Left ventricle myocardium inferior (tissue), 1 donor: ENCODE results near the gene PTPRM. TPM values are rescaled to one million over a fixed set of nuclear protein-coding genes. Genes with fewer than 3 reads are reported as not detected.

Experiments used
- DNase-seq: peaks from one replicate; pipeline ENCODE4 v3.0.0-alpha.2; 2020
- H3K27ac ChIP-seq: fragments of 200-600 bp; replicated peaks from 2 replicates; pipeline ENCODE4 v1.8.0; 2021
- H3K27me3 ChIP-seq: fragments of 200-600 bp; 2 replicates; pipeline ENCODE4 v1.8.0; 2021; ENCODE audit warnings: low read depth
- H3K36me3 ChIP-seq: fragments of 200-600 bp; 2 replicates; pipeline ENCODE4 v1.8.0; 2021
- H3K4me1 ChIP-seq: fragments of 200-600 bp; 2 replicates; pipeline ENCODE4 v1.8.0; 2021
- H3K4me3 ChIP-seq: fragments of 200-600 bp; 2 replicates; pipeline ENCODE4 v1.8.0; 2021; ENCODE audit warnings: mild to moderate bottlenecking, moderate library complexity
- H3K9me3 ChIP-seq: fragments of 200-600 bp; replicated peaks from 2 replicates; pipeline ENCODE4 v1.8.0; 2021
- intact Hi-C: fragments of 100-400 bp; cut with micrococcal nuclease; formaldehyde crosslinking; loops from one replicate; pipeline ENCODE4 v1.11.0; 2022
- total RNA-seq: library from RNA; stranded (reverse); fragmentation: NEBNext Ultra II Directional; extraction: Animal tissue kit (Norgen Biotek cat#: 25700); gene quantifications from one replicate; pipeline ENCODE4 v1.2.1, GENCODE V29; 2021
- TF ChIP-seq, protein P1 (sequence below): fragments of 200-600 bp; IDR thresholded peaks from 2 replicates; pipeline ENCODE4 v1.8.0; 2021; ENCODE audit warnings: antibody characterized with exemption, mild to moderate bottlenecking, borderline replicate concordance
- donor health status: DM: no; HTN: yes; CAD: no; lungs with severe emphysema.

The PTPRM gene
- total RNA-seq, 1 donor from 2014 or later = 132 TPM

DNA sequence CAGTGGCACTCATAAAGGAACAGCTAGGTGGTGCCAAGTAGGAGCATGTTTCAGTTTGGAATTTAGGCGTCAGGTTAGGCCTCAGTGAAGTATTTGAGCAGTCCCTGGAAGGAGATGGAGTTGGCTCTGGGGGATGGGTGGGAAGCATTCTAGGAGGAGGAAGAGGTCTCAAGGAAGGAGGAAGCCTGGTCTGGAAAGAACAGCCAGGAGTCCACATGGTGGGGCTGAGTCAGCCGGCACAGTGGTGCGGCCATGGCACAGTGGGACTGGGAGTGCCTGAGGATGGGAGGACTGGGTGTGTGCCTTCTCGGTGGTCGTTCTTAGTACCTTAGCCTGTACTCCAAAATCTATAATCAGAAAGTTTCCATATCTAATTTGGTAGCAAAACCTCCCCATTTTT is 373.3 kb downstream of the PTPRM start:
- H3K27ac ChIP-seq = no peak overlapping the region
- H3K9me3 ChIP-seq = no peaks in the 10 kb centered on the region
- intact Hi-C loops = no loop called here
- TF ChIP-seq, protein P1, sequence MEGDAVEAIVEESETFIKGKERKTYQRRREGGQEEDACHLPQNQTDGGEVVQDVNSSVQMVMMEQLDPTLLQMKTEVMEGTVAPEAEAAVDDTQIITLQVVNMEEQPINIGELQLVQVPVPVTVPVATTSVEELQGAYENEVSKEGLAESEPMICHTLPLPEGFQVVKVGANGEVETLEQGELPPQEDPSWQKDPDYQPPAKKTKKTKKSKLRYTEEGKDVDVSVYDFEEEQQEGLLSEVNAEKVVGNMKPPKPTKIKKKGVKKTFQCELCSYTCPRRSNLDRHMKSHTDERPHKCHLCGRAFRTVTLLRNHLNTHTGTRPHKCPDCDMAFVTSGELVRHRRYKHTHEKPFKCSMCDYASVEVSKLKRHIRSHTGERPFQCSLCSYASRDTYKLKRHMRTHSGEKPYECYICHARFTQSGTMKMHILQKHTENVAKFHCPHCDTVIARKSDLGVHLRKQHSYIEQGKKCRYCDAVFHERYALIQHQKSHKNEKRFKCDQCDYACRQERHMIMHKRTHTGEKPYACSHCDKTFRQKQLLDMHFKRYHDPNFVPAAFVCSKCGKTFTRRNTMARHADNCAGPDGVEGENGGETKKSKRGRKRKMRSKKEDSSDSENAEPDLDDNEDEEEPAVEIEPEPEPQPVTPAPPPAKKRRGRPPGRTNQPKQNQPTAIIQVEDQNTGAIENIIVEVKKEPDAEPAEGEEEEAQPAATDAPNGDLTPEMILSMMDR = no peak
- no peak overlapping the region for H3K4me3 ChIP-seq
- DNase-seq = no peak
- no peaks in the 10 kb centered on the region for H3K36me3 ChIP-seq
- H3K27me3 ChIP-seq = no peaks in the 10 kb centered on the region
- peaks cover 48% of the 10 kb centered on the region for H3K4me1 ChIP-seq

DNA sequence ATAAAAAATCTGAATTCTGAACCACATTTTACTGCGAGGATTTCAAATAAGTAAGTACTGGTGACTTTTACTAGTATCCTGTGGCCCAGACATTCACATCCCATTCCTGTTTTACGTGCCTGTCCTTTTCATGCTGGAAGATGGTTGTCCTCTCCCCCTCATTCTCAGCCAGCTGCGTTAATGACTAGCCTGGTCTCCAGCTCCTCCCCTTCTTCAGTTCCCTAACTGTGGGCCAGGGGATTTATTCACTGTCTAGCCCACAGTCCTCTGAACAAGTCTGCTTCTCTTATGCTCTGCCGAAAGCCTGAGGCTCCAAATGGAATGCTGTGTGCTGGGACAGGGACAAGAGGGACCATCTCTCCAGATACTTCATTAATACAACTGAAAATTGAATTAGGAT is 373.9 kb downstream of the PTPRM start:
- peaks cover 54% of the 10 kb centered on the region for H3K4me1 ChIP-seq
- no peak overlapping the region for H3K4me3 ChIP-seq
- H3K9me3 ChIP-seq = no peaks in the 10 kb centered on the region
- no peaks in the 10 kb centered on the region for H3K36me3 ChIP-seq
- no peaks in the 10 kb centered on the region for H3K27me3 ChIP-seq
- DNase-seq = no peak
- intact Hi-C loops = no loop called here
- H3K27ac ChIP-seq = no peak overlapping the region
- TF ChIP-seq, protein P1 = no peak

DNA sequence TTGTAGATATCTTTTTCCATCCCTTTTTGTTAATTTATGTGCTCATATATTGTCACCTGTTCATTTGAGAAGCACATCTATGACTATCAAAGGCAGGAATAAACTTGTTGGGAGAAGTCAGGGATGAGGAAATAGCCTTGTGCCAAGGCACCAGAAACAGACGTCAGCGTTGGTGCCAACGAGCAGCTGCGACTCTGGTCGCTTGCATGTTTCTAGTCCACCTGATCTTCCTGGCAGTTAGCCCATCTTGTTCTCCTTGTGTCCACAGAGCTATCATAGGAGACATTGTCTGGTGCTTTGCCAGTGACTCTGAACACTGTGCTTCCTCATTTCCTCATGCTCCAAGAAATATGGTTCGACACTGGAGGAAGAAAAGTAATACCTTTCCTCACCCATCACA is 374.4 kb downstream of the PTPRM start:
- no peak for DNase-seq
- no peaks in the 10 kb centered on the region for H3K36me3 ChIP-seq
- peak overlapping the region; percentile 22 for H3K27ac ChIP-seq
- intact Hi-C loops = no loop called here
- peaks cover 59% of the 10 kb centered on the region for H3K4me1 ChIP-seq
- no peaks in the 10 kb centered on the region for H3K9me3 ChIP-seq
- H3K27me3 ChIP-seq = no peaks in the 10 kb centered on the region
- TF ChIP-seq, protein P1 = no peak
- no peak overlapping the region for H3K4me3 ChIP-seq

DNA sequence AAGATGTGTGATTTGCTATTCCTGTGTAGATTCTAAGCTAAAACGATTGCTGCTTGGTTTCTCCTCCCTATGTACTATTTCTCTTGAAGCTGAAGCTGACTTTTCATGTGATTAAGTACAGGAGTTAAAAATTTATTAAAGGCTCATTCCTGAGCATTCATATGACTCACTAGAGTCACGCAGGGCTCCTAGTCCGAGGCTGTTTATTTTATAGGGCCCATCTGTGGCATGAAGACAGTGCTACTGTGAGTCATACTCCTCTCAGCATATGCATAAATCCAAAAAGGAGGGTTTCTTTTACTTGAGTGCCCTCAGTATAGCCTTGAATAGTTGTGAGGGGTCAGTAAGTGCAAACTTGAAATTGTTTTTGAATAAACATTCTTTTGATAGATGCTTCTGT is 378.8 kb downstream of the PTPRM start:
- H3K4me1 ChIP-seq = peaks cover 40% of the 10 kb centered on the region
- peak overlapping the region; percentile 25 for H3K27ac ChIP-seq
- DNase-seq = no peak
- peaks cover 18% of the 10 kb centered on the region for H3K36me3 ChIP-seq
- H3K9me3 ChIP-seq = no peaks in the 10 kb centered on the region
- intact Hi-C loops = no loop called here
- H3K4me3 ChIP-seq = no peak overlapping the region
- TF ChIP-seq, protein P1 = no peak
- no peaks in the 10 kb centered on the region for H3K27me3 ChIP-seq

DNA sequence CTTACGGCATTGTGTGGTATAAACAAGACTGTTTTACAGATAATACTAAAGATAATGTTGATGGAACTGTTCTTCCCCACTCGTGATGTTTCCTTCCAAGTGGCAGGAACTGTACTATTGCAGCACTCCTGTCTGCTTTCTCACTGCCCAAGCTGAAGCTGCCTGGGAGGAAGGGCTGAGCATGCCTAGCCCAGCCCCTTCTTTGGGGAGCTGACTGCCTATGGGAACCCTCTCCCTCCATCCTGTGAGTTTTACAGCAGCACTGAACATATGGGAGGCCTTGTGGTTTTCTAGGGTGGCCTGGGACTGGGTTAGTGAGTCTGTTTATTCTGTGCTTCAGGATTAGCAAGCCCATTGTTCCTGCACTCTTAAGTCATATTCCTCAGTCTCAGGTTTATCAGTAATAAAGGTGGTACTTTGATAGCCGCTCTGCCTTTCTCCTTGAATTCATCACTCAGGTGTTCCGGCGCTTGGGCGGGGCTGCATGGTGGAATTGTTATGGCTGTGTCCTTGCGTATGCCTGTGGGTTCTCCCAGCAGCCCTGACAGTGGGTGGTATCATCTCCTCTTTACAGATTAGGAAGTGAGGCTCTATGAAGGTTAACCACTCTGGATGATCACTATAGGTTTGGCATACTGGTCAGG is 379.7 kb downstream of the PTPRM start:
- intact Hi-C loops = no loop called here
- peak overlapping the region; percentile 17 for H3K4me3 ChIP-seq
- DNase-seq = no peak

More for the DNA sequence above, 379.7 kb downstream of the PTPRM start:
- H3K27ac ChIP-seq = peak overlapping the region; percentile 25
- TF ChIP-seq, protein P1 = no peak
- H3K27me3 ChIP-seq = no peaks in the 10 kb centered on the region
- H3K4me1 ChIP-seq = peaks cover 30% of the 10 kb centered on the region
- no peaks in the 10 kb centered on the region for H3K9me3 ChIP-seq
- peaks cover 18% of the 10 kb centered on the region for H3K36me3 ChIP-seq
